Measurements from ENCODE around the gene CASP8AP2. TPM values are rescaled to one million over a fixed set of nuclear protein-coding genes. Genes with fewer than 3 reads are reported as not detected.
A peak's percentile ranks its signal among the peaks of the same experiment; 100 is the strongest.
"Not testable (repeated sequence)": the region's sequence is repeated elsewhere in the genome, so short reads cannot be mapped to it uniquely, and the experiment has no call there.

Gene CASP8AP2
- total RNA-seq (ENCODE audit: low replicate concordance) = 42.9 and 59.0 TPM in 2 replicates

GRCh38 chr6:89829472-89830169 lies at the start of gene CASP8AP2:
CASP8AP2 (plus strand) TSS chr6:89829880.
- H3F3A ChIP-seq (ENCODE audit: low read depth) = peaks cover 11% of the 10 kb centered on the region
- peaks cover 2% of the 10 kb centered on the region for H3K36me3 ChIP-seq
- H4K20me1 ChIP-seq (ENCODE audit: low read depth) = no peaks in the 10 kb centered on the region
- H3K27me3 ChIP-seq = no peaks in the 10 kb centered on the region
- peak within 1 kb of the TSS; percentile 68 for H3K27ac Mint-ChIP-seq
- H2AFZ ChIP-seq (replicated peaks) = peak within 1 kb of the TSS; percentile 89
- H3K4me3 ChIP-seq = peak within 1 kb of the TSS; percentile 74
- peak within 1 kb of the TSS; percentile 80 for H3K9ac ChIP-seq
- H3K9me3 ChIP-seq (ENCODE audit: low read depth) = no peaks in the 10 kb centered on the region
- H3K4me2 ChIP-seq = peak within 1 kb of the TSS; percentile 91
- peak within 1 kb of the TSS; percentile 74 for H3K27ac ChIP-seq
- peaks cover 7% of the 10 kb centered on the region for H3K36me3 Mint-ChIP-seq
- H3K4me1 ChIP-seq = peaks cover 3% of the 10 kb centered on the region
- TF ChIP-seq EZH2 (IDR thresholded peaks at IDR 0.05) (no peak), CTCF (IDR thresholded peaks at IDR 0.05) (no peak), EZH2phosphoT487 (IDR thresholded peaks at IDR 0.05) (no peak)
- H3K27me3 Mint-ChIP-seq (ENCODE audit: insufficient read depth, low read depth) = no peaks in the 10 kb centered on the region
- peak within 1 kb of the TSS; percentile 98 for H3K4me3 Mint-ChIP-seq
- peak; percentile 99 for DNase-seq (ENCODE audit: low spot score)
- no peaks in the 10 kb centered on the region for H3K9me3 Mint-ChIP-seq
- peaks cover 48% of the 10 kb centered on the region for H3K79me2 ChIP-seq (ENCODE audit: low read depth)
- H3K4me1 Mint-ChIP-seq = peaks cover 15% of the 10 kb centered on the region

GRCh38 chr6:89781070-89782034 lies 48.3 kb upstream of the CASP8AP2 start:
- H3K36me3 Mint-ChIP-seq = peaks cover 48% of the 10 kb centered on the region
- no peaks in the 10 kb centered on the region for H3K27me3 ChIP-seq
- H3K36me3 ChIP-seq = peaks cover 18% of the 10 kb centered on the region

GRCh38 chr6:89782222-89782621 lies 47.5 kb upstream of the CASP8AP2 start:
- H3K36me3 Mint-ChIP-seq = peaks cover 48% of the 10 kb centered on the region
- H3K27ac ChIP-seq = no peak overlapping the region

More at GRCh38 chr6:89781070-89782034, 48.3 kb upstream of the CASP8AP2 start:
- Histone ChIP-seq H4K20me1 (ENCODE audit: low read depth) (no peaks in the 10 kb centered on the region), H3K4me1 (no peaks in the 10 kb centered on the region), H3K4me2 (no peak overlapping the region), H3K27ac (no peak overlapping the region), H3K9me3 (ENCODE audit: low read depth) (no peaks in the 10 kb centered on the region), H3K4me3 (no peak overlapping the region), H3K9ac (no peak overlapping the region), H3K79me2 (ENCODE audit: low read depth) (no peaks in the 10 kb centered on the region), H3F3A (ENCODE audit: low read depth) (no peaks in the 10 kb centered on the region), H2AFZ (replicated peaks) (no peak overlapping the region)
- TF ChIP-seq CTCF (IDR thresholded peaks at IDR 0.05) (no peak), EZH2phosphoT487 (IDR thresholded peaks at IDR 0.05) (no peak), EZH2 (IDR thresholded peaks at IDR 0.05) (no peak)
- Mint-ChIP-seq H3K27ac (no peak overlapping the region), H3K4me1 (no peaks in the 10 kb centered on the region), H3K9me3 (peaks cover 5% of the 10 kb centered on the region), H3K27me3 (ENCODE audit: insufficient read depth, low read depth) (no peaks in the 10 kb centered on the region), H3K4me3 (no peak overlapping the region)
- DNase-seq (ENCODE audit: low spot score) = no peak

GRCh38 chr6:89783293-89783692 lies 46.4 kb upstream of the CASP8AP2 start:
- not testable (repeated sequence) for H3K4me3 ChIP-seq; H2AFZ ChIP-seq (replicated peaks); H3K4me1 ChIP-seq; H3K27me3 Mint-ChIP-seq (ENCODE audit: insufficient read depth, low read depth); H3K79me2 ChIP-seq (ENCODE audit: low read depth); H3K9me3 Mint-ChIP-seq; H3F3A ChIP-seq (ENCODE audit: low read depth); H3K27ac Mint-ChIP-seq; H4K20me1 ChIP-seq (ENCODE audit: low read depth); H3K27me3 ChIP-seq; H3K4me2 ChIP-seq; DNase-seq (ENCODE audit: low spot score); H3K9me3 ChIP-seq (ENCODE audit: low read depth); H3K27ac ChIP-seq; H3K4me3 Mint-ChIP-seq; H3K9ac ChIP-seq; H3K4me1 Mint-ChIP-seq
- peaks cover 18% of the 10 kb centered on the region for H3K36me3 ChIP-seq
- peaks cover 52% of the 10 kb centered on the region for H3K36me3 Mint-ChIP-seq

More at GRCh38 chr6:89782222-89782621, 47.5 kb upstream of the CASP8AP2 start:
- H3K27me3 ChIP-seq = no peaks in the 10 kb centered on the region
- H3K9ac ChIP-seq = no peak overlapping the region
- H3K4me1 Mint-ChIP-seq = no peaks in the 10 kb centered on the region
- no peak overlapping the region for H3K4me2 ChIP-seq
- H3K27ac Mint-ChIP-seq = no peak overlapping the region
- no peak overlapping the region for H3K4me3 Mint-ChIP-seq
- H3K4me3 ChIP-seq = no peak overlapping the region
- TF ChIP-seq CTCF (IDR thresholded peaks at IDR 0.05) (no peak), EZH2phosphoT487 (IDR thresholded peaks at IDR 0.05) (no peak), EZH2 (IDR thresholded peaks at IDR 0.05) (no peak)
- H3K79me2 ChIP-seq (ENCODE audit: low read depth) = no peaks in the 10 kb centered on the region
- H2AFZ ChIP-seq (replicated peaks) = no peak overlapping the region
- H3K4me1 ChIP-seq = no peaks in the 10 kb centered on the region
- H3K9me3 ChIP-seq (ENCODE audit: low read depth) = no peaks in the 10 kb centered on the region
- H3K9me3 Mint-ChIP-seq = peaks cover 5% of the 10 kb centered on the region
- H4K20me1 ChIP-seq (ENCODE audit: low read depth) = no peaks in the 10 kb centered on the region
- no peaks in the 10 kb centered on the region for H3K27me3 Mint-ChIP-seq (ENCODE audit: insufficient read depth, low read depth)
- peaks cover 18% of the 10 kb centered on the region for H3K36me3 ChIP-seq
- no peaks in the 10 kb centered on the region for H3F3A ChIP-seq (ENCODE audit: low read depth)
- no peak for DNase-seq (ENCODE audit: low spot score)
